GM13977 (cell line): ENCODE measurements around the gene CTXN1.
"Not testable (repeated sequence)": the region's sequence is repeated elsewhere in the genome, so short reads cannot be mapped to it uniquely, and the experiment has no call there.

Experiments
- DNase-seq: peaks from one replicate; pipeline ENCODE4 v3.0.0; 2012; ENCODE audit warnings: low spot score
- in situ Hi-C: fragments of 300-500 bp; cut with MboI; formaldehyde crosslinking; loops from one replicate; pipeline ENCODE4 v1.12.0; 2022; ENCODE audit warnings: low sequenced_read_pairs, low pct_unique_long_range_greater_than_20kb, mixed read lengths, inconsistent platforms; ENCODE audit not compliant: unreplicated experiment
- TF ChIP-seq, protein P1 (sequence below): IDR thresholded peaks from 2 replicates; pipeline ENCODE4 v1.5.1; 2012; ENCODE audit warnings: mild to moderate bottlenecking, control low read depth; ENCODE audit not compliant: insufficient read depth; ENCODE audit errors: extremely low read depth, missing control alignments

Gene CTXN1

DNA sequence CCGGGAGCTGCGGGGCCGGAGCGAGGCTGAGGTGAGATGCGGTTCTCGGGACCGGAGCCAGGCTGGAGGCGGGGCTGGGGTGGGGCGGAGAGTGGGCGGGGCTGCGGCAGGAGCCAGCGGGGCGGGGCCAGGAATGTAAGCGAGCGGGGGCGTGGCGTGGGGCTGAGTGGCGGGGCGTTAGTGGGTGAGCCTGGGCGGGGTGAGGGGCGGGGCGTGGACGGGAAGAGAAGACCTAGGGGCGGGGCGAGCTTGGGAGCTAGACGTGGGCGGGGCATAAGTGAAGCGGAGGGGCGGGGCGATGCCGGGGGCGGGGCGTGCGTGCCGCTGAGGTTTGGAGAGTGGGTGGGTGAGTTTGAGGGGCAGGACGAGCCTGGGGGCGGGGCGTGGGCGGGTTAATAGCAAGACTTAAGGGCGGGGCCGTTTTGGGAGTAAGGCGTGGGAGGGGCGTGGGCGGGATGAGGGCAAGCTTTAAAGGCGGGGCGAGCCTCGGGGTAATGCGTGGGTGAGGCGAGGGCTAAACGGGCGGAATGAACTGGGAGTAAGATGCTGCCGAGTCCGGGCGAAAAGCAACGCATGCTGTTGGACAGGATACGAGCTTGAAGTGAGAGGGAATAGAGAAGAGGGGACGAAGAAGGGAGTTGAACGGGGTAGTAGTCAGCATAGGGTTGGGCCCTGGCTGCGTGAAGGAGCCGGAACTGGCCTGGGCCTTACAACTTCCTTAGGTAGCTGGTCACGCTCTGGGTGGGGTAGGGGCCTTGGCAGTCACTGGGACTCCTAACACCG, 5.2 kb downstream of the CTXN1 start:
- in situ Hi-C loops: no loop called here
- peak; percentile 99 for DNase-seq
- TF ChIP-seq, protein P1, sequence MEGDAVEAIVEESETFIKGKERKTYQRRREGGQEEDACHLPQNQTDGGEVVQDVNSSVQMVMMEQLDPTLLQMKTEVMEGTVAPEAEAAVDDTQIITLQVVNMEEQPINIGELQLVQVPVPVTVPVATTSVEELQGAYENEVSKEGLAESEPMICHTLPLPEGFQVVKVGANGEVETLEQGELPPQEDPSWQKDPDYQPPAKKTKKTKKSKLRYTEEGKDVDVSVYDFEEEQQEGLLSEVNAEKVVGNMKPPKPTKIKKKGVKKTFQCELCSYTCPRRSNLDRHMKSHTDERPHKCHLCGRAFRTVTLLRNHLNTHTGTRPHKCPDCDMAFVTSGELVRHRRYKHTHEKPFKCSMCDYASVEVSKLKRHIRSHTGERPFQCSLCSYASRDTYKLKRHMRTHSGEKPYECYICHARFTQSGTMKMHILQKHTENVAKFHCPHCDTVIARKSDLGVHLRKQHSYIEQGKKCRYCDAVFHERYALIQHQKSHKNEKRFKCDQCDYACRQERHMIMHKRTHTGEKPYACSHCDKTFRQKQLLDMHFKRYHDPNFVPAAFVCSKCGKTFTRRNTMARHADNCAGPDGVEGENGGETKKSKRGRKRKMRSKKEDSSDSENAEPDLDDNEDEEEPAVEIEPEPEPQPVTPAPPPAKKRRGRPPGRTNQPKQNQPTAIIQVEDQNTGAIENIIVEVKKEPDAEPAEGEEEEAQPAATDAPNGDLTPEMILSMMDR: no peak

DNA sequence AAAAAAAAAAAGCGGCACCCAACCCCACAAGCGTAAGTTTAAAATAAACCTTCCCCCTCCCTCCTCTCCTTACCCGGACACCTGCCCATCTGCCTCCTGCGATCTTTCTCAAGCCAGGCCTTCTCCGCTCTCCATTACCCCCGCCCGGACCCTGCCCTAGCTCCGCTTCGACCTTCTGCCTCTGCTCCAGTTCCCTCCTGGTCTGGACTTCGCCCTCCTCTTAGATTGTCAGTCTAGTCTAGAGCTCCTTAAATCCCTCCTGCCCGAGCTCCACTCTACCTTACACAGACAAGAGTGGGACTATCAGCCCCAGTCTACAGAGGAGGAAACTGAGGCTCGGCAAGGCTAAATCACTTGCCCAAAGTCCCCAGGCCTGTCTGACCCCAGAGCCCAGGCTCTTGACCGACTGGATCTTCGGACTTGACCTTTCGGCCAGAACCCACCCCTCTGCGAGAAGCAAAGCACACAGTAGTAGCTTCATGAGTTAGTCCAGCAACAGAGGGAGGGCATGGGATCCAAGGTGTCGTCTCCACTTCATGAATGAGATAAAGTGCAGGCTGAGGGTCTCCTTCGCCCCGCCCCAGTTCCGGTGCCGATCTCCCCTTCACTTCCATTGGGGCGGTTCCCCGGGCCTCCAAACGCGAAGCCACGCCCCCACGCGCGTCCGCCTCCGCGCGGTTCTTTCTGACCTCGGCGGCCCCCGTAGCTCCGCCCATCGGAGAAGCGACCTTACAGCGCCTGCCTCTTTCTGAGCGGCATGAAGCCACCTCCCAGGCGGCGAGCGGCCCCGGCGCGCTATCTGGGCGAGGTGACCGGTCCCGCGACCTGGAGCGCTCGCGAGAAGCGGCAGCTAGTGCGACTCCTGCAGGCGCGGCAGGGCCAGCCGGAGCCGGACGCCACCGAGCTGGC, 6.1 kb downstream of the CTXN1 start, which contains the start of gene SNAPC2:
Gene SNAPC2 (plus strand): TSS at position 729 of the 909 bp plus-strand sequence. CDS start 29 bp downstream, at position 758.
- in situ Hi-C loops: no loop called here
- TF ChIP-seq, protein P1: no peak
- peak; percentile 95 for DNase-seq

DNA sequence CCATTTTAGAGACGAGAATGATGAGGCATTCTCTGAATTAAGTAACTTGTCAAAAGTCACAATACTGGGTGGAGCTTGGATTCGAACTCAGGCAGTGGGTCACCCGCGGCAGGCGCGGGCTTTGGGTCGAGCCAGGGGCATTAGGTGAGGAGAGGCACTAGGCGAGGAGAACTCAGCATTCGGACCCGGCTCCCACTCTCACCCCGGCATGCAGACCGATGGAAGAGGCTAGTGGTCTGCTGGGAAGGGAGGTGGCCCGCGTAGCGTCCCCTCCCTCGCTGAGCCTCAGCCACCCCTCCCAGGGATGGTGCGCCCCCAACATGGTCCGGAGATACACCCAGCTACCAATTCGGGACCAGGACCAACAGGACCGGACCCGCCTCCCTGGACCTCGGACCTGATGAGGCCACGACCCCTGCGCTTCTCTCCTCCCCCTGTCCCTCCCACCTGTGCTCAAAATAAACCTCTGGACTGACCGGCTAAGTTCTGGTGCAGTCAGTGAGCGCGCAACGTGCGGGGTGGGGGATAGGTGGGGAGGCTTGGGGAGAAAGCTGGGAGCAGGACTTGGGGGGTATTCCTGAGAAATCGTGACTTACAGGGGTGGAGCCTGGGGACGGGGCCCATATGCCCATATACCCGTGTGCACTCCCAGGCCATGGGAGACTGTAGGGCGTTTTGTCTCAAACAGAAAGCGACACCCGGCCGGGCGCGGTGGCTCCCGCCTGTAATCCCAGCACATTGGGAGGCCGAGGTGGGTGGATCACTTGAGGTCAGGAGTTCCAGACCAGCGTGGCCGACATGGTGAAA, 7.1 kb downstream of the CTXN1 start:
- TF ChIP-seq, protein P1: no peak
- no peak for DNase-seq
- in situ Hi-C loops: no loop called here

DNA sequence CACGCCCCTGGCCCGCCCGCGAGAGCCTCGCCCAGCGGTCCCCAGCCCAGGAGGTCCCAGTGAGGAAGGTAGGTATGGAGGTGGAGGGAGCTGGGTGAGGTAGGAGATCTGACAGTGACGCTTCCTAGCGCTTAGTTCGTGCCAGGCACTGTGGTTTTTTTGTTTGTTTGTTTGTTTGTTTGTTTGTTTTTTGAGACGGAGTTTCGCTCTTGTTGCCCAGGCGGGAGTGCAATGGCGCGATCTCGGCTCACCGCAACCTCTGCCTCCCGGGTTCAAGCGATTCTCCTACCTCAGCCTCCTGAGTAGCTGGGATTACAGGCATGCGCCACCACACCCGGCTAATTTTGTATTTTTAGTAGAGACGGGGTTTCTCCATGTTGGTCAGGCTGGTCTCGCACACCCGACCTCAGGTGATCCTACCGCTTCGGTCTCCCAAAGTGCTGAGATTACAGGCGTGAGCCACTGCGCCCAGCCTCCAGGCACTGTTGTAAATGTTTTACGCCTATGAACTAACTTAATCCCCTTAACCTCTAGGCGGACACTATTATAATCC, 7.8 kb downstream of the CTXN1 start:
- DNase-seq, in situ Hi-C loops: not testable (repeated sequence)

DNA sequence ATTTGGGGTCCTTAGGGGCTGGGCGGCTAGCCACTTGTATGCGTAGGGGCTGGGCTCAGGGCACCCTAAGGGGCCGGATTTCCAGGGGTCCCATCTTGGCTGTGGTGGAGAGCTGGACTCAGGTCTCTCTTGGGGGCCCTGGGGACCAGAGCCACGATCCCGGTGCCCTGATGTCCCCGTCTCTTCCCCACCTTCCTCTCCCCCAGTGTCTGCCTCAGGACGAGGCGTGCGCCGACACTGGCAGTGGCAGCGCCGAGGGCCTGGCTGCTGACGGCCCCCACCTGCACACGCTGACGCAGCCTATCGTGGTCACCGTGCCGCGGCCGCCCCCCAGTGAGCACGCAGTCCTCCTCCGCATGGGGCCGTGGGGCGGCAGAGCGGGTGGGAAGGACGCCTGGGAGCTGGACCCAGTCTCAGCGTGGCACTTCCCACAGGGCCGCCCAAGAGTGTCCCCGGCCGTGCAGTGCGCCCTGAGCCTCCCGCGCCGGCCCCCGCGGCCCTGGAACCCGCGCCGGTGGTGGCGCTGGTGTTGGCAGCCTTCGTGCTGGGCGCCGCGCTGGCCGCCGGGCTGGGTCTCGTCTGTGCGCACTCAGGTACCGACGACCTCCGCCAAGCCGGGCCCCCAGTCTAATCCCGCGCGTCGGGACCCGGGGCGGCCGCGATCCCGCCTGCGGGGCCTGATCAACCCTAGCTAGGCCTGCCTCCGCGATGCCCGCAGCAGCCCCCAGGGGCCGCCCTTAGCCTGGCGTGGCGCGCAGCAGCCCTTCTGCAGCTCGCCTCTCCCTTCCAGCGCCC, 8.5 kb downstream of the CTXN1 start:
- TF ChIP-seq, protein P1: peak; percentile 72
- in situ Hi-C loops: no loop called here
- DNase-seq: peak; percentile 83

GRCh38 chr19:7916955-7917266, 9.0 kb downstream of the CTXN1 start:
- TF ChIP-seq, protein P1: no peak
- in situ Hi-C loops: no loop called here
- DNase-seq: no peak
